ENCODE measurements around the gene LARGE1. TPM values are rescaled to one million over a fixed set of nuclear protein-coding genes. Genes with fewer than 3 reads are reported as not detected.

The LARGE1 gene
- total and polyA plus RNA-seq, 2 of the 13 experiments (the other 11 are each of a cell fraction or from before 2014, with no cell fraction given): 8.4 to 11.0 TPM

DNA sequence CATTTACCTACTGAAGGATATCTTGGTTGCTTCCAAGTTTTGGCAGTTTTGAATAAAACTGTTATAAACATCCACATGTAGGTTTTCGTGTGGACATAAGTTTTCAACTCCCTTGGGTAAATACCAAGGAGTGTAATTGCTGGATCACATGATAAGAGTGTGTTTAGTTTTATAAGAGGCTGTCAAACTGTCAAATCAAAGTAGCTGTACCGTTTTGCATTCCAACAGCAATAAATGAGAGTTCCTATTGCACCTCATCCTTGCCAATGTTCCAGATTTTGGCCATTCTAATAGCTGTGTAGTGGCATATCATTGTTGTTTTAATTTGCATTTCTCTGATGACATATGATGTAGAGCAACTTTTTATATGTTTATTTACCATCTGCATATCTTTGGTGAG lies 671.3 kb downstream of the LARGE1 start (continued):
- TF ChIP-seq SNAPC2 (CRISPR knock-in tag; IDR thresholded peaks at IDR 0.05) (no peak), RFXANK (CRISPR knock-in tag; IDR thresholded peaks at IDR 0.05) (no peak), ZNF792 (CRISPR knock-in tag; IDR thresholded peaks at IDR 0.05) (no peak), PTBP1 (IDR thresholded peaks at IDR 0.05; ENCODE audit: low read depth, low read length, poor library complexity, severe bottlenecking) (no peak), DNMT3B (CRISPR knock-in tag; conservative IDR thresholded peaks at IDR 0.05) (no peak), FOXM1 (CRISPR knock-in tag; IDR thresholded peaks at IDR 0.05) (no peak)
- TF ChIP-seq, protein P1, sequence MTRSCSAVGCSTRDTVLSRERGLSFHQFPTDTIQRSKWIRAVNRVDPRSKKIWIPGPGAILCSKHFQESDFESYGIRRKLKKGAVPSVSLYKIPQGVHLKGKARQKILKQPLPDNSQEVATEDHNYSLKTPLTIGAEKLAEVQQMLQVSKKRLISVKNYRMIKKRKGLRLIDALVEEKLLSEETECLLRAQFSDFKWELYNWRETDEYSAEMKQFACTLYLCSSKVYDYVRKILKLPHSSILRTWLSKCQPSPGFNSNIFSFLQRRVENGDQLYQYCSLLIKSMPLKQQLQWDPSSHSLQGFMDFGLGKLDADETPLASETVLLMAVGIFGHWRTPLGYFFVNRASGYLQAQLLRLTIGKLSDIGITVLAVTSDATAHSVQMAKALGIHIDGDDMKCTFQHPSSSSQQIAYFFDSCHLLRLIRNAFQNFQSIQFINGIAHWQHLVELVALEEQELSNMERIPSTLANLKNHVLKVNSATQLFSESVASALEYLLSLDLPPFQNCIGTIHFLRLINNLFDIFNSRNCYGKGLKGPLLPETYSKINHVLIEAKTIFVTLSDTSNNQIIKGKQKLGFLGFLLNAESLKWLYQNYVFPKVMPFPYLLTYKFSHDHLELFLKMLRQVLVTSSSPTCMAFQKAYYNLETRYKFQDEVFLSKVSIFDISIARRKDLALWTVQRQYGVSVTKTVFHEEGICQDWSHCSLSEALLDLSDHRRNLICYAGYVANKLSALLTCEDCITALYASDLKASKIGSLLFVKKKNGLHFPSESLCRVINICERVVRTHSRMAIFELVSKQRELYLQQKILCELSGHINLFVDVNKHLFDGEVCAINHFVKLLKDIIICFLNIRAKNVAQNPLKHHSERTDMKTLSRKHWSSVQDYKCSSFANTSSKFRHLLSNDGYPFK (CRISPR knock-in tag; IDR thresholded peaks at IDR 0.05; ENCODE audit: borderline replicate concordance): no peak

DNA sequence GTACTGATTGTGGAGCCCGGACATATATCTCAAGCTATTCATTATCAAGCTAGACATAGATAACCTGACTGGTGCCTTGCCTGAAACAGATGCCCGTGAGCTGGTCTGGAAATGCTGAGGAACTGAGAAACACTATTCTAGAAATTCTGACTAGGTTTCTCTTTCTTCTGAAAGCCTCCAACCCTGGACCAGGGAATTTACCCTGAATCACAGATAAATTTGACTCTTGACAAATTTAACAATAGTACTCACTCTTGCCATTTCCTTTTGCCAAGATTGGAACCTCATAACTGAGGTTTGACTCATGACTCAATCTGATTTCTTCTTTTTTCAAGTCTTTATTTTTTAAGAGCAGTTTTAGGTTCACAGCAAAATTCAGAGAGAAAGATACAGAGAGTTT lies 672.5 kb downstream of the LARGE1 start:
- H3K27ac ChIP-seq (ENCODE audit: extremely low read length, insufficient read depth, low read length): no peak overlapping the region
- no TSS peak for BruUV-seq (replicated peaks)
- no peak overlapping the region for H3K4me3 ChIP-seq (replicated peaks in 1 of 3; ENCODE audit: insufficient read depth in 1 of 3, low read depth in 2 of 3, low read length in 3 of 3)
- H3K4me1 ChIP-seq (ENCODE audit: insufficient read depth, low read length): no peaks in the 10 kb centered on the region
- POLR2A ChIA-PET: no interaction called here
- no peak for DNase-seq (ENCODE audit: low spot score)
- CTCF ChIA-PET (ENCODE audit: low intra/inter-chr PET ratio, low total read pairs): no interaction called here
- intact Hi-C loops (cut with micrococcal nuclease; ENCODE audit: unreplicated experiment): no loop called here
- no peak for FAIRE-seq
- H4K20me1 ChIP-seq (ENCODE audit: insufficient read depth, low read length): no peaks in the 10 kb centered on the region
- 0 out of 5 replicates have a peak, but pooled peaks cover 0 to 2% of the 10 kb centered on the region in 2 experiments for H3K27me3 ChIP-seq (ENCODE audit: control insufficient read depth in 1 of 2, insufficient read depth in 2 of 2, low read length in 2 of 2)
- H2AFZ ChIP-seq (ENCODE audit: low read length): no peak overlapping the region
- in situ Hi-C loops (cut with HindIII; ENCODE audit: extremely low pct_ligation_motif_present, low pct_unique_long_range_greater_than_20kb): no loop called here
- no peak overlapping the region for H3K9ac ChIP-seq (ENCODE audit: insufficient read depth, low read depth, low read length)
- 7% methylated on average over 2 of the region's 2 CpGs for WGBS (ENCODE audit: low lambda C conversion rate)
- no peak overlapping the region for H3K4me2 ChIP-seq (ENCODE audit: low read depth, low read length)
- H3K79me2 ChIP-seq (ENCODE audit: insufficient read depth, low read length): no peaks in the 10 kb centered on the region
- no peaks in the 10 kb centered on the region for H3K36me3 ChIP-seq (replicated peaks in 1 of 2; ENCODE audit: control insufficient read depth in 1 of 2, insufficient read depth in 2 of 2, low read length in 2 of 2)
- no peaks in the 10 kb centered on the region for H3K9me3 ChIP-seq (ENCODE audit: low read length)
- ATAC-seq: no peak
- TF ChIP-seq, protein P2, sequence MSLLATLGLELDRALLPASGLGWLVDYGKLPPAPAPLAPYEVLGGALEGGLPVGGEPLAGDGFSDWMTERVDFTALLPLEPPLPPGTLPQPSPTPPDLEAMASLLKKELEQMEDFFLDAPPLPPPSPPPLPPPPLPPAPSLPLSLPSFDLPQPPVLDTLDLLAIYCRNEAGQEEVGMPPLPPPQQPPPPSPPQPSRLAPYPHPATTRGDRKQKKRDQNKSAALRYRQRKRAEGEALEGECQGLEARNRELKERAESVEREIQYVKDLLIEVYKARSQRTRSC (CRISPR knock-in tag; IDR thresholded peaks at IDR 0.05; ENCODE audit: low read depth): no peak
- TF ChIP-seq PHF20 (CRISPR knock-in tag; IDR thresholded peaks at IDR 0.05) (no peak), ZNF530 (CRISPR knock-in tag; IDR thresholded peaks at IDR 0.05; ENCODE audit: low read depth) (no peak), ZNF644 (CRISPR knock-in tag; IDR thresholded peaks at IDR 0.05; ENCODE audit: low read depth) (no peak), ARNT (IDR thresholded peaks at IDR 0.05) (no peak), MED8 (CRISPR knock-in tag; IDR thresholded peaks at IDR 0.05; ENCODE audit: insufficient replicate concordance) (no peak), SYNCRIP (IDR thresholded peaks at IDR 0.05; ENCODE audit: insufficient read depth, low read depth, low read length) (no peak), MTA3 (CRISPR knock-in tag; IDR thresholded peaks at IDR 0.05) (no peak), FOXA1 (IDR thresholded peaks at IDR 0.05) (no peak), FOXA1 (CRISPR knock-in tag; IDR thresholded peaks at IDR 0.05) (no peak), KDM4B (CRISPR knock-in tag; IDR thresholded peaks at IDR 0.05) (no peak), RFX3 (CRISPR knock-in tag; IDR thresholded peaks at IDR 0.05) (no peak), ZNF773 (CRISPR knock-in tag; IDR thresholded peaks at IDR 0.05; ENCODE audit: borderline replicate concordance) (no peak), SAP130 (CRISPR knock-in tag; IDR thresholded peaks at IDR 0.05; ENCODE audit: low read depth) (no peak)
- TF ChIP-seq, protein P3, sequence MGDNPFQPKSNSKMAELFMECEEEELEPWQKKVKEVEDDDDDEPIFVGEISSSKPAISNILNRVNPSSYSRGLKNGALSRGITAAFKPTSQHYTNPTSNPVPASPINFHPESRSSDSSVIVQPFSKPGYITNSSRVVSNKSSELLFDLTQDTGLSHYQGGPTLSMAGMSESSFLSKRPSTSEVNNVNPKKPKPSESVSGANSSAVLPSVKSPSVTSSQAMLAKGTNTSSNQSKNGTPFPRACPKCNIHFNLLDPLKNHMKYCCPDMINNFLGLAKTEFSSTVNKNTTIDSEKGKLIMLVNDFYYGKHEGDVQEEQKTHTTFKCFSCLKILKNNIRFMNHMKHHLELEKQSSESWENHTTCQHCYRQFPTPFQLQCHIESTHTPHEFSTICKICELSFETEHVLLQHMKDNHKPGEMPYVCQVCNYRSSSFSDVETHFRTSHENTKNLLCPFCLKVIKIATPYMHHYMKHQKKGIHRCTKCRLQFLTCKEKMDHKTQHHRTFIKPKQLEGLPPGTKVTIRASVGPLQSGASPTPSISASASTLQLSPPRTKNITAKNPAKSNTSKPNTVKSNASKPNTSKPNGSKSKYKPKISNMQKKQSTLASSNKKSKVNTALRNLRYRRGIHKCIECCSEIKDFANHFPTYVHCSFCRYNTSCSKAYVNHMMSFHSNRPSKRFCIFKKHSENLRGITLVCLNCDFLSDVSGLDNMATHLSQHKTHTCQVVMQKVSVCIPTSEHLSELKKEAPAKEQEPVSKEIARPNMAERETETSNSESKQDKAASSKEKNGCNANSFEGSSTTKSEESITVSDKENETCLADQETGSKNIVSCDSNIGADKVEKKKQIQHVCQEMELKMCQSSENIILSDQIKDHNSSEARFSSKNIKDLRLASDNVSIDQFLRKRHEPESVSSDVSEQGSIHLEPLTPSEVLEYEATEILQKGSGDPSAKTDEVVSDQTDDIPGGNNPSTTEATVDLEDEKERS (CRISPR knock-in tag; IDR thresholded peaks at IDR 0.05): no peak
